ENCODE data around the gene SUMO1. TPM values are rescaled to one million over a fixed set of nuclear protein-coding genes. Genes with fewer than 3 reads are reported as not detected.

SUMO1 gene
- total RNA-seq, 1 experiment from 2014 or later, result 137 TPM

DNA sequence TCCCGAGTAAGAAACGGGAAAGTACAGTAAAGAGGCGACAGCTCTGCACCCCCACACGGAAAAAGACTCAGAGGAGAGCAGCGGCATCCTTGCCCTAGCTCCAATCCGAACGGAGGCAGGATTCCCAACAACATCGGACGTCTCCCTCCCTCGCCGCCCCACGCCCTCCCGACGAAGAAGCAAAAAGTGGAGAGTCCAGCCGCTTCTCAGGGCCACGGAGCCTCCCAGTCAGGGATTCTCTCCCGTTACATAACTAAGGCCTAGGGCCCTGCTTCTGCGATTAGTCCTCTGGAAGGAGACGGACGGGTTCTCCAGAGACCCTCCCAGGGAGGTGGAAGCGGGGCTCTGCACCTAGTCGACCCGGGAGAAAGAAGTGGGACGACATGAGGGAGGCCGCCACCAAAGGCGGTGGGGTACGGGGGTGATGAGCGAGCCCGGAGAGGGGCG is 587 bp downstream of the SUMO1 start:
- Histone ChIP-seq H3K4me1 (peaks cover 8% of the 10 kb centered on the region), H3K4me3 (ENCODE audit: low read depth, low read length) (peak overlapping the region; percentile 54), H3K36me3 (ENCODE audit: control insufficient read depth, insufficient read depth, low read length) (no peaks in the 10 kb centered on the region), H3K27me3 (replicated peaks; ENCODE audit: control insufficient read depth, insufficient read depth, low read length) (no peaks in the 10 kb centered on the region), H3K9me3 (no peaks in the 10 kb centered on the region)
- DNase-seq, result peak; percentile 46 to 60
- Mint-ChIP-seq H3K4me1 (ENCODE audit: low read depth, unreplicated experiment) (no peaks in the 10 kb centered on the region), H3K27me3 (ENCODE audit: insufficient read depth, unreplicated experiment) (no peaks in the 10 kb centered on the region), H3K9me3 (ENCODE audit: unreplicated experiment) (no peaks in the 10 kb centered on the region), H3K4me3 (ENCODE audit: unreplicated experiment) (peak overlapping the region; percentile 96), H3K27ac (ENCODE audit: unreplicated experiment) (peak overlapping the region; percentile 93), H3K36me3 (ENCODE audit: insufficient read depth, unreplicated experiment) (peaks cover 16% of the 10 kb centered on the region)
- CTCF ChIA-PET, result no interaction called here
- no TSS peak for BruUV-seq (replicated peaks)
- TF ChIP-seq, protein P1, sequence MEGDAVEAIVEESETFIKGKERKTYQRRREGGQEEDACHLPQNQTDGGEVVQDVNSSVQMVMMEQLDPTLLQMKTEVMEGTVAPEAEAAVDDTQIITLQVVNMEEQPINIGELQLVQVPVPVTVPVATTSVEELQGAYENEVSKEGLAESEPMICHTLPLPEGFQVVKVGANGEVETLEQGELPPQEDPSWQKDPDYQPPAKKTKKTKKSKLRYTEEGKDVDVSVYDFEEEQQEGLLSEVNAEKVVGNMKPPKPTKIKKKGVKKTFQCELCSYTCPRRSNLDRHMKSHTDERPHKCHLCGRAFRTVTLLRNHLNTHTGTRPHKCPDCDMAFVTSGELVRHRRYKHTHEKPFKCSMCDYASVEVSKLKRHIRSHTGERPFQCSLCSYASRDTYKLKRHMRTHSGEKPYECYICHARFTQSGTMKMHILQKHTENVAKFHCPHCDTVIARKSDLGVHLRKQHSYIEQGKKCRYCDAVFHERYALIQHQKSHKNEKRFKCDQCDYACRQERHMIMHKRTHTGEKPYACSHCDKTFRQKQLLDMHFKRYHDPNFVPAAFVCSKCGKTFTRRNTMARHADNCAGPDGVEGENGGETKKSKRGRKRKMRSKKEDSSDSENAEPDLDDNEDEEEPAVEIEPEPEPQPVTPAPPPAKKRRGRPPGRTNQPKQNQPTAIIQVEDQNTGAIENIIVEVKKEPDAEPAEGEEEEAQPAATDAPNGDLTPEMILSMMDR (IDR thresholded peaks at IDR 0.05; ENCODE audit: insufficient read depth in 1 of 2, low read depth in 1 of 2, low read length in 1 of 2, severe bottlenecking in 1 of 2, unreplicated experiment in 1 of 2), result no peak
- POLR2A ChIA-PET, result no interaction called here
- intact Hi-C loops (cut with micrococcal nuclease; ENCODE audit: unreplicated experiment), result loop anchor here (1.0 kb wide), 1 partner anchor 27 kb away; the partner anchor contains the start of gene NOP58

- TF ChIP-seq, protein P1 (IDR thresholded peaks at IDR 0.05; ENCODE audit: insufficient read depth in 1 of 2, low read depth in 1 of 2, low read length in 1 of 2, severe bottlenecking in 1 of 2, unreplicated experiment in 1 of 2), result no peak
- no peak for DNase-seq
- Mint-ChIP-seq H3K27me3 (ENCODE audit: insufficient read depth, unreplicated experiment) (no peaks in the 10 kb centered on the region), H3K9me3 (ENCODE audit: unreplicated experiment) (no peaks in the 10 kb centered on the region), H3K36me3 (ENCODE audit: insufficient read depth, unreplicated experiment) (peaks cover 37% of the 10 kb centered on the region), H3K27ac (ENCODE audit: unreplicated experiment) (no peak overlapping the region), H3K4me1 (ENCODE audit: low read depth, unreplicated experiment) (peaks cover 7% of the 10 kb centered on the region), H3K4me3 (ENCODE audit: unreplicated experiment) (no peak overlapping the region)
- Histone ChIP-seq H3K27me3 (replicated peaks; ENCODE audit: control insufficient read depth, insufficient read depth, low read length) (no peaks in the 10 kb centered on the region), H3K4me3 (ENCODE audit: low read depth, low read length) (no peak overlapping the region), H3K9me3 (no peaks in the 10 kb centered on the region), H3K36me3 (ENCODE audit: control insufficient read depth, insufficient read depth, low read length) (no peaks in the 10 kb centered on the region), H3K4me1 (0 out of 2 replicates have a peak, but pooled peaks cover 3% of the 10 kb centered on the region)
- ChIA-PET CTCF (no interaction called here), POLR2A (interaction anchor here (0.6 kb wide), 1 partner anchor 441 kb away, joined by 6 read pairs; the partner anchor contains the start of gene ALS2)
- intact Hi-C loops (cut with micrococcal nuclease; ENCODE audit: unreplicated experiment), result no loop called here
- BruUV-seq (replicated peaks), result no TSS peak
These were observed 16.5 kb downstream of the SUMO1 start for GRCh38 chr2:202221873-202222272.

GRCh38 chr2:202215179-202215578 is 23.2 kb downstream of the SUMO1 start:
- CTCF ChIA-PET, result no interaction called here
- TF ChIP-seq, protein P1 (IDR thresholded peaks at IDR 0.05; ENCODE audit: insufficient read depth in 1 of 2, low read depth in 1 of 2, low read length in 1 of 2, severe bottlenecking in 1 of 2, unreplicated experiment in 1 of 2), result no peak

More at GRCh38 chr2:202215179-202215578, 23.2 kb downstream of the SUMO1 start:
- Histone ChIP-seq H3K4me1 (no peaks in the 10 kb centered on the region), H3K36me3 (ENCODE audit: control insufficient read depth, insufficient read depth, low read length) (no peaks in the 10 kb centered on the region), H3K27me3 (replicated peaks; ENCODE audit: control insufficient read depth, insufficient read depth, low read length) (no peaks in the 10 kb centered on the region), H3K9me3 (no peaks in the 10 kb centered on the region), H3K4me3 (ENCODE audit: low read depth, low read length) (no peak overlapping the region)
- Mint-ChIP-seq H3K36me3 (ENCODE audit: insufficient read depth, unreplicated experiment) (peaks cover 56% of the 10 kb centered on the region), H3K4me3 (ENCODE audit: unreplicated experiment) (no peak overlapping the region), H3K27ac (ENCODE audit: unreplicated experiment) (no peak overlapping the region), H3K4me1 (ENCODE audit: low read depth, unreplicated experiment) (no peaks in the 10 kb centered on the region), H3K27me3 (ENCODE audit: insufficient read depth, unreplicated experiment) (no peaks in the 10 kb centered on the region), H3K9me3 (ENCODE audit: unreplicated experiment) (no peaks in the 10 kb centered on the region)
- intact Hi-C loops (cut with micrococcal nuclease; ENCODE audit: unreplicated experiment), result no loop called here
- POLR2A ChIA-PET, result no interaction called here
- no peak for DNase-seq
- BruUV-seq (replicated peaks), result no TSS peak

Measured in Caco-2 (cell line).